ENCODE results near the gene IFT172. TPM values are rescaled to one million over a fixed set of nuclear protein-coding genes. Genes with fewer than 3 reads are reported as not detected.

Gene IFT172
- total and polyA plus RNA-seq, 2 donors (not counting 1 experiment from before 2014, with no cell fraction given) = 11.2 to 33.0 TPM

DNA sequence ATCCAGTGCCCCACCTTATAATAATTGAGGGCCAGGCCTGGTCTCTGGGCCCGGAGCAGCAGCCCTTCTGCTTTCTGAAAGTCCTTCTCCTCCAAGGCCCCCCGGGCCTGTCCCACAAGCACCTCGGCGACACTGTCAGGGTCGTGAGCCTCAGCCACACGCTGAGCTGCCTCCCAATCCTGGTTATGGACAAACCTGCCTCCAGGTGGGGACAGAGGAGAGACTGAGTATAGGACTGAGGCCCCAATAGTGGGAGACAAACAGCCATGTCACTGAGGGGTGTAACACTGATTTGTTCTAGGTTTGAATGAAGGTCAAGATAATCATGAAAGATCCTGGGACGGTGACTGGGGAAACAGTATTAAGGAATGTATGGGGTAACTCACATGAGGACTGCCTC lies 35.6 kb downstream of the IFT172 start:
- no peak for DNase-seq (ENCODE audit: low read depth in 2 of 2)
- no peaks in the 10 kb centered on the region for H3K27me3 ChIP-seq (ENCODE audit: control insufficient read depth, insufficient read depth, low read length)

DNA sequence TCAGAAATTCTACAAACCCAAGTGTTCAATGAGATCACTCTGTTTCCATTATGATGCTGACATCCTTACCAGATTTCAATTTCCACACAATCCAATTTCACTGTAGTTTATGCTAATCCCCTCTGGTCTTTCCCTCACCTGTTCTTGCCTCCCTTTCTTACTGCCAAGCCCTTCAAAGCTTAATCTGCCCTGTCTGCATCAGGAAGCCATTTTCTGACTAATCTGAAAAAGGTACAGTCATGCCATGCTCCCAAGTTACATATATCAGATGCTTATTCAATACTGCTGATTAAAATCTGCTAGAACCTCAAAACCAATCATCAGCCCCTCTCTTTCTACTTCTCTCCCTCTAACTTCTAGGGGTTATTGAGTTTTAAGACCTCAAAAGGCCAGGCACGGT lies 38.4 kb downstream of the IFT172 start:
- Histone ChIP-seq H3K4me2 (ENCODE audit: extremely low read depth, insufficient read depth, low read length) (no peak overlapping the region), H3K4me1 (ENCODE audit: control insufficient read depth, extremely low read depth, insufficient read depth, low read length) (no peaks in the 10 kb centered on the region)
- TF ChIP-seq, protein P1, sequence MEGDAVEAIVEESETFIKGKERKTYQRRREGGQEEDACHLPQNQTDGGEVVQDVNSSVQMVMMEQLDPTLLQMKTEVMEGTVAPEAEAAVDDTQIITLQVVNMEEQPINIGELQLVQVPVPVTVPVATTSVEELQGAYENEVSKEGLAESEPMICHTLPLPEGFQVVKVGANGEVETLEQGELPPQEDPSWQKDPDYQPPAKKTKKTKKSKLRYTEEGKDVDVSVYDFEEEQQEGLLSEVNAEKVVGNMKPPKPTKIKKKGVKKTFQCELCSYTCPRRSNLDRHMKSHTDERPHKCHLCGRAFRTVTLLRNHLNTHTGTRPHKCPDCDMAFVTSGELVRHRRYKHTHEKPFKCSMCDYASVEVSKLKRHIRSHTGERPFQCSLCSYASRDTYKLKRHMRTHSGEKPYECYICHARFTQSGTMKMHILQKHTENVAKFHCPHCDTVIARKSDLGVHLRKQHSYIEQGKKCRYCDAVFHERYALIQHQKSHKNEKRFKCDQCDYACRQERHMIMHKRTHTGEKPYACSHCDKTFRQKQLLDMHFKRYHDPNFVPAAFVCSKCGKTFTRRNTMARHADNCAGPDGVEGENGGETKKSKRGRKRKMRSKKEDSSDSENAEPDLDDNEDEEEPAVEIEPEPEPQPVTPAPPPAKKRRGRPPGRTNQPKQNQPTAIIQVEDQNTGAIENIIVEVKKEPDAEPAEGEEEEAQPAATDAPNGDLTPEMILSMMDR (conservative IDR thresholded peaks at IDR 0.05 in 1 of 2, IDR thresholded peaks at IDR 0.05 in 1 of 2; ENCODE audit: low read depth in 1 of 2, low read length in 2 of 2) = no peak
- no peak for TF ChIP-seq EZH2 (IDR thresholded peaks at IDR 0.05; ENCODE audit: low read length, missing control alignments)

More for the DNA sequence above, 35.6 kb downstream of the IFT172 start:
- no peaks in the 10 kb centered on the region for H3K79me2 ChIP-seq (ENCODE audit: control insufficient read depth, insufficient read depth, low read length)
- H3K9me3 ChIP-seq (ENCODE audit: control insufficient read depth, insufficient read depth, low read depth, low read length) = no peaks in the 10 kb centered on the region
- no peak overlapping the region for H2AFZ ChIP-seq (ENCODE audit: low read length)
- H3K36me3 ChIP-seq (ENCODE audit: control insufficient read depth, insufficient read depth, low read length) = peaks cover 11% of the 10 kb centered on the region
- no peak for TF ChIP-seq EZH2 (IDR thresholded peaks at IDR 0.05; ENCODE audit: low read length, missing control alignments)
- TF ChIP-seq, protein P1 (conservative IDR thresholded peaks at IDR 0.05 in 1 of 2, IDR thresholded peaks at IDR 0.05 in 1 of 2; ENCODE audit: low read depth in 1 of 2, low read length in 2 of 2) = no peak
- no peaks in the 10 kb centered on the region for H3K4me1 ChIP-seq (ENCODE audit: control insufficient read depth, extremely low read depth, insufficient read depth, low read length)
- H3K4me3 ChIP-seq (replicated peaks in 1 of 4; ENCODE audit: control extremely low read depth in 1 of 4, insufficient read depth in 1 of 4, low read depth in 3 of 4, low read length in 4 of 4) = no peak overlapping the region
- H3K27ac ChIP-seq (ENCODE audit: insufficient read depth, low read length) = no peak overlapping the region
- H3K9ac ChIP-seq (ENCODE audit: insufficient read depth, low read length) = no peak overlapping the region
- H4K20me1 ChIP-seq (ENCODE audit: control insufficient read depth, extremely low read depth, insufficient read depth, low read length) = no peaks in the 10 kb centered on the region
- H3K4me2 ChIP-seq (ENCODE audit: extremely low read depth, insufficient read depth, low read length) = no peak overlapping the region

DNA sequence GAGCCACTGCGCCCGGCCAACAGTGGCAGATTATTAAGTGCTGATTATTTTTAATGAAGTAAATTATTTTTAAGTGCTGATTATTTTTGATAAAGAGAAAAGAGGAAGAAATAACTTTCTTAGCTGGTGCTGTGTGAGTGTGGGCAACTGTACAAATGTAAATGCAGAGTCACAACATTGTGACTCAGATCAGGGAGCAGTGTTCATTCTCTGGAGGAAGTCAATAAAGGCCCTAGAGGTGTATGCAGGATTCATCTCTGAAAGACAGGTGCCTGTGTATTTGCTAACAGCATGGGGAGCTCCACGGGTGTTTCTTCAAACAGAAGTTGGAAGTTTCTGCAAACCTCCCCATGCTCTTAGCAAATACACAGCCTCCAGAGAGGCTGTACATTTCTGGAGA lies 41.2 kb downstream of the IFT172 start:
- no peaks in the 10 kb centered on the region for H4K20me1 ChIP-seq (ENCODE audit: control insufficient read depth, extremely low read depth, insufficient read depth, low read length)
- H3K27ac ChIP-seq (ENCODE audit: insufficient read depth, low read length) = no peak overlapping the region
- H3K4me2 ChIP-seq (ENCODE audit: extremely low read depth, insufficient read depth, low read length) = no peak overlapping the region
- H3K4me1 ChIP-seq (ENCODE audit: control insufficient read depth, extremely low read depth, insufficient read depth, low read length) = no peaks in the 10 kb centered on the region
- H3K79me2 ChIP-seq (ENCODE audit: control insufficient read depth, insufficient read depth, low read length) = no peaks in the 10 kb centered on the region
- peaks cover 7% of the 10 kb centered on the region for H3K36me3 ChIP-seq (ENCODE audit: control insufficient read depth, insufficient read depth, low read length)
- no peak overlapping the region for H3K9ac ChIP-seq (ENCODE audit: insufficient read depth, low read length)
- H3K4me3 ChIP-seq (replicated peaks in 1 of 4; ENCODE audit: control extremely low read depth in 1 of 4, insufficient read depth in 1 of 4, low read depth in 3 of 4, low read length in 4 of 4) = no peak overlapping the region
- no peak for TF ChIP-seq EZH2 (IDR thresholded peaks at IDR 0.05; ENCODE audit: low read length, missing control alignments)
- H3K9me3 ChIP-seq (ENCODE audit: control insufficient read depth, insufficient read depth, low read depth, low read length) = no peaks in the 10 kb centered on the region
- no peak for DNase-seq (ENCODE audit: low read depth in 2 of 2)
- H3K27me3 ChIP-seq (ENCODE audit: control insufficient read depth, insufficient read depth, low read length) = no peaks in the 10 kb centered on the region
- no peak overlapping the region for H2AFZ ChIP-seq (ENCODE audit: low read length)

More for the DNA sequence above, 38.4 kb downstream of the IFT172 start:
- DNase-seq (ENCODE audit: low read depth in 2 of 2) = no peak
- no peak overlapping the region for H3K9ac ChIP-seq (ENCODE audit: insufficient read depth, low read length)
- no peak overlapping the region for H2AFZ ChIP-seq (ENCODE audit: low read length)
- H4K20me1 ChIP-seq (ENCODE audit: control insufficient read depth, extremely low read depth, insufficient read depth, low read length) = no peaks in the 10 kb centered on the region
- H3K9me3 ChIP-seq (ENCODE audit: control insufficient read depth, insufficient read depth, low read depth, low read length) = no peaks in the 10 kb centered on the region
- H3K4me3 ChIP-seq (replicated peaks in 1 of 4; ENCODE audit: control extremely low read depth in 1 of 4, insufficient read depth in 1 of 4, low read depth in 3 of 4, low read length in 4 of 4) = no peak overlapping the region
- H3K27ac ChIP-seq (ENCODE audit: insufficient read depth, low read length) = no peak overlapping the region
- H3K79me2 ChIP-seq (ENCODE audit: control insufficient read depth, insufficient read depth, low read length) = no peaks in the 10 kb centered on the region
- no peaks in the 10 kb centered on the region for H3K27me3 ChIP-seq (ENCODE audit: control insufficient read depth, insufficient read depth, low read length)
- peaks cover 12% of the 10 kb centered on the region for H3K36me3 ChIP-seq (ENCODE audit: control insufficient read depth, insufficient read depth, low read length)
